SK-N-SH treated with all-trans-retinoic acid at 6 μM for 48 hours (cell line): Measurements from ENCODE around the gene KRT31.

Experiments
- ARNTL ChIP-seq: fragments of 450-650 bp; formaldehyde crosslinking; IDR thresholded peaks from 2 replicates; pipeline ENCODE4 v1.5.0; 2020; ENCODE audit warnings: low read depth, mild to moderate bottlenecking, moderate library complexity, borderline replicate concordance
- ISL1 ChIP-seq: fragments of 250-450 bp; sonication (Bioruptor Pico); IDR thresholded peaks from 2 replicates; pipeline ENCODE4 v2.1.2; 2022; ENCODE audit warnings: mild to moderate bottlenecking, moderate library complexity
- SNAI2 ChIP-seq: fragments of 250-450 bp; sonication (Bioruptor Pico); IDR thresholded peaks from 2 replicates; pipeline ENCODE4 v1.5.0; 2020; ENCODE audit warnings: mild to moderate bottlenecking, moderate library complexity
- TOX ChIP-seq: fragments of 250-450 bp; sonication (Bioruptor Pico); IDR thresholded peaks from 2 replicates; pipeline ENCODE4 v1.8.0; 2021; ENCODE audit warnings: mild to moderate bottlenecking, moderate library complexity, borderline replicate concordance
- ZC3H10 ChIP-seq: fragments of 250-450 bp; sonication (Bioruptor Pico); IDR thresholded peaks from 2 replicates; pipeline ENCODE4 v1.5.1; 2021; ENCODE audit warnings: mild to moderate bottlenecking, moderate library complexity
- ZFP3 ChIP-seq: fragments of 250-450 bp; sonication (Bioruptor Pico); IDR thresholded peaks from 2 replicates; pipeline ENCODE4 v1.5.0; 2020; ENCODE audit warnings: mild to moderate bottlenecking, moderate library complexity
- TF ChIP-seq, protein P1 (sequence below): fragments of 250-450 bp; sonication (Bioruptor Pico); IDR thresholded peaks from 2 replicates; pipeline ENCODE4 v1.8.0; 2020; ENCODE audit warnings: mild to moderate bottlenecking, moderate library complexity, borderline replicate concordance
- TF ChIP-seq, protein P2 (sequence below): fragments of 250-450 bp; sonication (Bioruptor Pico); IDR thresholded peaks from 2 replicates; pipeline ENCODE4 v1.5.1; 2020; ENCODE audit warnings: low read depth, mild to moderate bottlenecking, moderate library complexity
- TF ChIP-seq, protein P3 (sequence below): fragments of 250-450 bp; sonication (Bioruptor Pico); IDR thresholded peaks from 2 replicates; pipeline ENCODE4 v1.5.1; 2021; ENCODE audit warnings: mild to moderate bottlenecking, moderate library complexity

DNA sequence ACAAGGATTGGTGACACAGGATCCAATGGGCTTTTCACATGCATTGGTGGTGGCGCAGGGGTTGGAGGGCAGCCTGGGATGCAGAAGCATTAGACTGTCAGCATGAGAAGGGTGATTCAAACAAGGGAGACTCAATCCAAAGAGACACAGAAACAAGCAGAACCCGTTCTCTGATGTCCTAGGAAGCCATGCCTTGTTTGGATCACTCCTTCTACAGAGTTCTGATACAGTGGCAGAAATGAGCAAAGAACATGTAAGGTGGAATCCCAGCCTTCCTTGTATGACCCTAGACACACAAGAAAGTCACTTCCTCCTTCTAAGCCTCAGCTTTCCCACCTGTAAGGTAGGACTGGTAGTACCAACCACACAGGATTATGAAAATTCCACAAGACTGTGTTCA is 33.5 kb downstream of the KRT31 start:
- TF ChIP-seq ISL1 (CRISPR knock-in tag): no peak
- TF ChIP-seq, protein P1, sequence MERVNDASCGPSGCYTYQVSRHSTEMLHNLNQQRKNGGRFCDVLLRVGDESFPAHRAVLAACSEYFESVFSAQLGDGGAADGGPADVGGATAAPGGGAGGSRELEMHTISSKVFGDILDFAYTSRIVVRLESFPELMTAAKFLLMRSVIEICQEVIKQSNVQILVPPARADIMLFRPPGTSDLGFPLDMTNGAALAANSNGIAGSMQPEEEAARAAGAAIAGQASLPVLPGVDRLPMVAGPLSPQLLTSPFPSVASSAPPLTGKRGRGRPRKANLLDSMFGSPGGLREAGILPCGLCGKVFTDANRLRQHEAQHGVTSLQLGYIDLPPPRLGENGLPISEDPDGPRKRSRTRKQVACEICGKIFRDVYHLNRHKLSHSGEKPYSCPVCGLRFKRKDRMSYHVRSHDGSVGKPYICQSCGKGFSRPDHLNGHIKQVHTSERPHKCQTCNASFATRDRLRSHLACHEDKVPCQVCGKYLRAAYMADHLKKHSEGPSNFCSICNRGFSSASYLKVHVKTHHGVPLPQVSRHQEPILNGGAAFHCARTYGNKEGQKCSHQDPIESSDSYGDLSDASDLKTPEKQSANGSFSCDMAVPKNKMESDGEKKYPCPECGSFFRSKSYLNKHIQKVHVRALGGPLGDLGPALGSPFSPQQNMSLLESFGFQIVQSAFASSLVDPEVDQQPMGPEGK (CRISPR knock-in tag): no peak
- TF ChIP-seq, protein P2, sequence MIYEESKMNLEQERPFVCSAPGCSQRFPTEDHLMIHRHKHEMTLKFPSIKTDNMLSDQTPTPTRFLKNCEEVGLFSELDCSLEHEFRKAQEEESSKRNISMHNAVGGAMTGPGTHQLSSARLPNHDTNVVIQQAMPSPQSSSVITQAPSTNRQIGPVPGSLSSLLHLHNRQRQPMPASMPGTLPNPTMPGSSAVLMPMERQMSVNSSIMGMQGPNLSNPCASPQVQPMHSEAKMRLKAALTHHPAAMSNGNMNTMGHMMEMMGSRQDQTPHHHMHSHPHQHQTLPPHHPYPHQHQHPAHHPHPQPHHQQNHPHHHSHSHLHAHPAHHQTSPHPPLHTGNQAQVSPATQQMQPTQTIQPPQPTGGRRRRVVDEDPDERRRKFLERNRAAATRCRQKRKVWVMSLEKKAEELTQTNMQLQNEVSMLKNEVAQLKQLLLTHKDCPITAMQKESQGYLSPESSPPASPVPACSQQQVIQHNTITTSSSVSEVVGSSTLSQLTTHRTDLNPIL (CRISPR knock-in tag): no peak
- no peak for TF ChIP-seq ZC3H10
- TF ChIP-seq ZFP3 (CRISPR knock-in tag): no peak
- TF ChIP-seq TOX (CRISPR knock-in tag): no peak
- no peak for TF ChIP-seq ARNTL (CRISPR knock-in tag)
- TF ChIP-seq, protein P3, sequence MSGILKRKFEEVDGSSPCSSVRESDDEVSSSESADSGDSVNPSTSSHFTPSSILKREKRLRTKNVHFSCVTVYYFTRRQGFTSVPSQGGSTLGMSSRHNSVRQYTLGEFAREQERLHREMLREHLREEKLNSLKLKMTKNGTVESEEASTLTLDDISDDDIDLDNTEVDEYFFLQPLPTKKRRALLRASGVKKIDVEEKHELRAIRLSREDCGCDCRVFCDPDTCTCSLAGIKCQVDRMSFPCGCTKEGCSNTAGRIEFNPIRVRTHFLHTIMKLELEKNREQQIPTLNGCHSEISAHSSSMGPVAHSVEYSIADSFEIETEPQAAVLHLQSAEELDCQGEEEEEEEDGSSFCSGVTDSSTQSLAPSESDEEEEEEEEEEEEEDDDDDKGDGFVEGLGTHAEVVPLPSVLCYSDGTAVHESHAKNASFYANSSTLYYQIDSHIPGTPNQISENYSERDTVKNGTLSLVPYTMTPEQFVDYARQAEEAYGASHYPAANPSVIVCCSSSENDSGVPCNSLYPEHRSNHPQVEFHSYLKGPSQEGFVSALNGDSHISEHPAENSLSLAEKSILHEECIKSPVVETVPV: no peak
- TF ChIP-seq SNAI2 (CRISPR knock-in tag): no peak
